CD4-positive, alpha-beta T cell treated with Interleukin-17A for 1 hour (primary cell): ENCODE measurements around the gene FBLIM1.

Experiments used
- DNase-seq: peaks from one replicate; pipeline ENCODE4 v3.0.0-alpha.2; 2020

Gene FBLIM1

DNA sequence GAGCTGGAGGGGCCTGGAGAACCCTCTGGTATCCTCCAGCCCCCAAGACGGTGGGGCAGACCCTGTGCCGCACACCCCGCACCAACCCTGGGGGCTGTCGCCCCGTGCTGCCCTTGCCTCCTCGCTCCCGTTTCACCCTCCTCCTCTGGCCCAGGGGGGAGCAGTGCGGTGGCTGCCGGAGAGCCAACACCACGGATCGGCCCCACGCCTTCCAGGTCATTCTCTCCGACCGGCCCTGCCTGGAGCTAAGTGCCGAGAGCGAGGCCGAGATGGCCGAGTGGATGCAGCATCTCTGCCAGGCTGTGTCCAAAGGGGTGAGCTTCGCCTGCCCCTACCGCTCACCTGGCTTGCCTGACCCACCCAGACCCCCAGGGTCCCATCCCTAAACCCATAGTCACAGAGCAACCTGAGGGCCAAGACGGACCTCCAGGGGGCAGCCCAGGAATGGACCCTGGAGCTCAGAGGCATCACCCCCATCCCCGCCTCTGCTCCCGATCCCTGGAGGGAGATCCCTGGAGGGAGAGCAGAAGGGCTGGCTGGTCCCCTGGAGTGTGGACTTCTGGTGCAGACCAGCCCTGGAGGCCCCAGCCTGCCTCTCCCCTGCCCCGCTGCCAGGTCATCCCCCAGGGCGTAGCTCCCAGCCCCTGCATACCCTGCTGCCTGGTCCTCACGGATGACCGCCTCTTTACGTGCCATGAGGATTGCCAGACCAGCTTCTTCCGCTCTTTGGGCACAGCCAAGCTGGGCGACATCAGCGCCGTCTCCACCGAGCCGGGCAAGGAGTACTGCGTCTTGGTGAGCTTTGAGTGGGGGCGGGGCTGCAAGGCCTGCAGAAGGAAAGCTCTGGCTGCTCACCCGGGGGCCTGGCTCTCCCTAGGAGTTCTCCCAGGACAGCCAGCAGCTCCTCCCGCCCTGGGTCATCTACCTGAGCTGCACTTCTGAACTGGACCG is 26.6 kb upstream of the FBLIM1 start:
- DNase-seq: no peak

DNA sequence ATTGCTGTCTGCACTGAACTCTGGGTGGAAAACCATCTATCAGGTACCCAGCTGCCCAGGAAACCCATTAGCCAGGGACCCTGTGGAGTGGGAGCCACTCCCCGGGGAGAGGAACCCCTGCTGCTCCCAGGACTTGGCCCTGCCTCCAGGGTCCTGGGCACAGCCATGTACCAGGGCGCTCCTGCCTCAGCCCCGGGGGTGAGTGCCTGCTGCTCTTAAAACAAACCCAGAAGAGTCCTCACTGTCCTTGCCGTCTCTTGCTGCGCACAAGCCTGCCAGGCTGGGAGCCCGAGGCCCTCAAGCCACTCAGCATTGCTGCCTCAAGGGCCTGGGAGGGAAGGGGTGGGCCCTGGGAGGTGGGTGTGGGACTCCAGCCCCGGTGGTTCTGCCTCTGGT is 25.9 kb upstream of the FBLIM1 start:
- no peak for DNase-seq

DNA sequence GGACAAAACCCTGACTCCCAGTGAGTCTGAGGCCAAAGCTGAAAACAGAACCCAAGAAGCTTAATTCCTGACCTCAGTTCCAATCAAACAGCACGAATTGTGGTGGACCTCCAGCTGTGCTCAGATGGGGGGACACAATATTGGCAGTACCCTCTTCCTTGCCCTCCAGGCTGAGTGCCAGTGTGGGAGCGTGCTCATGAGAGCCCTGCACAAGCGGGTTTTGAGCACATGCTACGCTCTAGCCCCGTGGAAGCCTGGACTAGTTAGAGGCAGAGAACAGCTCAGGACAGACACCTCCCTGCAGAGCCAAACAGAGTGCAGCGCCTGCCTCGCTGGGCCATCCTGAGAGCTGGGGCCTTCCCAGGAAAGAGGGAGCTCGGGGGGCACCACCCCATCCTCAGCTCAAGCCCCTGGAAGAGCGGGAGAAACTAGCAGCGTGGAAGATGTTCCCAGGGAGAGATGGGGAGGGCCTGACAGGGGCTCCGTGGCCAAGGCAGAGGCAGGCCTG is 25.3 kb upstream of the FBLIM1 start:
- DNase-seq: no peak

DNA sequence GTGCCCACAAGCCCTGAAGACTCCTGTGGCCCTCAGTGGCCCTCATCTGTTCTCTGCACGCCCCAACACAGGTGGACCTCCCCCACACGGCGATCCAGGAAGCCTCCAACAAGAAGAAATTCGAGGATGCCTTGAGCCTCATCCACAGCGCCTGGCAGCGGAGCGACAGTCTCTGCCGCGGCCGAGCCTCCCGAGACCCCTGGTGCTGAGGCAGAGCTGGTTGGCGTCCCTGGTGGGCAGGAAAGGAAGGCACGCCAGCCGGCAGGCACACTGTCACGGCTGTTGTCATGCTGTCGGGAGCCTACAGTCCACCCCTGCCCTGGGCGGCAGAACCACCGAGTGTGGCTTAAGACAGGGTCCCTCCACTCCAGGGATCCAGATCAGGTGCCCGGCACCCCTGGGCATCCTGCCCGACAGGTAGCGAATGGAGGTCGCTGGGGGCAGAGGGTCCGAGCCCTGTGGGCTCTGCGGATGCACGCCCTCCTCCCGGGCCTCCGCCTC is 24.8 kb upstream of the FBLIM1 start:
- DNase-seq: no peak

DNA sequence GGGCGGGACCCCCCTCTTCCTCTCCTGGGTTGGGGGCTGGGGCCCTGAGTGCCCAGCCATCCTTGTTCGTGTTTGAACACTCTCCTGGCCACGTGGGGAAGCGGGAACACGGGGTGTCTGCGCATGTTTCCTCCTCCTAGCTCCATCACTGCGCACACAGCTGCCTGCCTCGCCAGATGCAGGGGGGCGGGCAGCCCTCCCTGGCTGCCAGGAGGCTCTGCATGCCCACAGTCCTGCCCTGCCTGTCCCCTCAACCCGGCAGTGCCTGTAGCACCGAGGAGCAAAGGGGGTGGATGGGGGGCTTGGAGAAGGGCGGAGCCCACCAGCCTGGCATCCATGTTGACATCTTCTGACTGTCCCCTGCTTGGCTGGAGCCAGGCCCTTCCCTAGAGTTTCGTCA is 24.3 kb upstream of the FBLIM1 start:
- no peak for DNase-seq

DNA sequence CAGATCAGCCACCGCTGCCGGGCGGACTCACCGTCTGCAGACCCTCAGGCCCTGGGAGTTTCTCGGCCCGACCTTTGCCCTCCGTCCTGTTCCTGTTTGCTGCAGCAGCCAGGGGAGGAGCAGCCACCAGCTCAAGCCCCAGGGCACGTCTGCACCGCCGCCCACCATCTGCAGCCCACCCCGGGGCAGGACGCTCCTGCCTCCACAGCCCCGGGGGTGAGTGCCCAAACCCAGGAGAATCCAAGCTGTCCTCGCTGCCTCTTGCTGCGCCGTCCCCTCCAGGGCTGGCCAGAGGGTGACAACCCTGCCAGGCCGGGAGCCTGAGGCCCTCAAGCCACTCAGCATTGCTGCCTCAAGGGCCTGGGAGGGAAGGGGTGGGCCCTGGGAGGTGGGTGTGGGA is 23.7 kb upstream of the FBLIM1 start:
- DNase-seq: no peak

DNA sequence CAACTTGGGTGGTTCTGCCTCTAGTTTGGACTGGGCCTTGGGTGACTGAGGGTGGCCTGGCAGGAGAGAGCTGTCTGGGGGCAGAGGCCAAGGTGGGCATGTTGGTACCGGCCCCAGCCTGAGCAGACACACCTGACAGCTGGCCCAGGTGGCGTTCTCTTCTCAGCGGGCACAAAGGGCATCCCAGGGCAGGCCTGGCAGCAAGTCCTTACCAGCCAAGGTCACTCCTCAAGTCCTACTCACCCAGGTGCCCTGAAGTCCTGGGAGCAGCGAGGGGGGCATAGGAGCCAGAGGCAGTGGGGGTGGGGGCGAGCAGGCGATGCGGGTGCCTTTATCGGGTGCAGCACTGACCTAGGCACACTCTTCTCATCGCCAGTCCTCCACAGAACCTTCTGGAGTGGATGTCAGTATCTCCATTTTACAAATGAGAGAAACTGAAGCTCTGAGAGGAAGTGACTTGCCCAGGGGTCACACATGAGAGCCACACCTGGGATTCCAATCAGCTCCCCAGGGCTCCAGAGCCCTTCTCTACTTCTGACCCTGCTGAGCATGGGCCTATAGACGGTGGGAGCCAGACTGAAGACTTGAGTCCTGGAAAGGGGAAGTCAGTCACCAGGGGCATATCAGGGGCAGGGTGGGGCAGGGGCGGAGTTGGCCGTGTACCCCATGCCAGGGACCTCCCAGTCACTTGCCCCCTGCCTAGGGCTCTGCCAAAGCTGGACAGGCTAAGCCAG is 23.1 kb upstream of the FBLIM1 start:
- DNase-seq: no peak

DNA sequence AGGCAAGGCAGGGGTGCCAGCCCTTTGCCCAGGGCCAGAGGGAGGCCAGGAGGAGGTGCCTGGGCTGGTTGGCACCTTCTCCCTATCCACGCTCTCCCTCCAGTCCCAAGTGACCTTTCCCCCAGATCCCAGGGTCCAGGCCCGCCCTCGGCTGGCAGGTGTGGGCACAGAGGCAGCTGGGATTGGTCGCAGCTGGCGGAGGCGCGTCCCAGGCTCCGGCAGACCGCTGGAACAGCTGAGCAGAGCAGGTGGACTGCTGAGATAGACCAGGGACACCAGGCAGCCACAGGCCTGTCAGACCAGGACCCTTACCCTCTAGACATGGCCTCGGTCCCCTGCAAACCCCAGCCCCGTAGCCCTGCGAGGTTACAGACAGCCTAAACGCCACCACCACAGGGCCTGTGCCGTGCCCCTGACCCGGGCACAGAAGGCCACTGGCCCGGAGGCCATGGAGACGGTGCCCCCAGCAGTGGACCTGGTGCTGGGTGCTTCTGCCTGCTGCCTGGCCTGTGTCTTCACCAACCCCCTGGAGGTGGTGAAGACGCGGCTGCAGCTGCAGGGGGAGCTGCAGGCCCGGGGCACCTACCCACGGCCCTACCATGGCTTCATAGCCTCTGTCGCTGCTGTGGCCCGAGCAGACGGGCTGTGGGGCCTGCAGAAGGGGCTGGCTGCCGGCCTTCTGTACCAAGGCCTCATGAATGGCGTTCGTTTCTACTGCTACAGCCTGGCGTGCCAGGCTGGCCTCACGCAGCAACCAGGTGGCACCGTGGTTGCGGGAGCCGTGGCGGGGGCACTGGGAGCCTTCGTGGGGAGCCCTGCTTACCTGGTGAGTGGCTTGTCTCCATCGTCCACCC is 22.3 kb upstream of the FBLIM1 start, which contains the start of gene SLC25A34:
TSS of gene SLC25A34 (plus strand) at position 221 of the 854 bp plus-strand sequence. CDS start at position 449, 228 bp downstream.
- DNase-seq: no peak

DNA sequence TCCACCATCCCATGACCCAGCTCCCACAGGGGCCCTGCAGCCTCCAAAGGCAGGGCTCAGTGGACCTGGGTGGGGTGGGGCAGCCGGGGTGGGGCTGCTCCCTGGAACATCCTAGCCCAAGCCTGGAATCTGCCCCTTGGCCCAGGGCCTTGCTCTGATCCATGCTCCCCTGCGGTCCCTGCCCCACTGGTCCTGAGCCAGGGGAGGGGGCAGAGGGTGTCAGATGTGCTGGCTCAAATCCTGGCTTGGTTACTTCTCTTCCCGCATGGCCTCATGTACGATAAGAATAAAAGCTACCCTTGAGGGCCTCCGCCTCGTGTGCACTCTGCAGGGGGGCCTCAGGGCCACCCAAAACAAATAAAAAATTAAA is 21.7 kb upstream of the FBLIM1 start:
- DNase-seq: no peak

DNA sequence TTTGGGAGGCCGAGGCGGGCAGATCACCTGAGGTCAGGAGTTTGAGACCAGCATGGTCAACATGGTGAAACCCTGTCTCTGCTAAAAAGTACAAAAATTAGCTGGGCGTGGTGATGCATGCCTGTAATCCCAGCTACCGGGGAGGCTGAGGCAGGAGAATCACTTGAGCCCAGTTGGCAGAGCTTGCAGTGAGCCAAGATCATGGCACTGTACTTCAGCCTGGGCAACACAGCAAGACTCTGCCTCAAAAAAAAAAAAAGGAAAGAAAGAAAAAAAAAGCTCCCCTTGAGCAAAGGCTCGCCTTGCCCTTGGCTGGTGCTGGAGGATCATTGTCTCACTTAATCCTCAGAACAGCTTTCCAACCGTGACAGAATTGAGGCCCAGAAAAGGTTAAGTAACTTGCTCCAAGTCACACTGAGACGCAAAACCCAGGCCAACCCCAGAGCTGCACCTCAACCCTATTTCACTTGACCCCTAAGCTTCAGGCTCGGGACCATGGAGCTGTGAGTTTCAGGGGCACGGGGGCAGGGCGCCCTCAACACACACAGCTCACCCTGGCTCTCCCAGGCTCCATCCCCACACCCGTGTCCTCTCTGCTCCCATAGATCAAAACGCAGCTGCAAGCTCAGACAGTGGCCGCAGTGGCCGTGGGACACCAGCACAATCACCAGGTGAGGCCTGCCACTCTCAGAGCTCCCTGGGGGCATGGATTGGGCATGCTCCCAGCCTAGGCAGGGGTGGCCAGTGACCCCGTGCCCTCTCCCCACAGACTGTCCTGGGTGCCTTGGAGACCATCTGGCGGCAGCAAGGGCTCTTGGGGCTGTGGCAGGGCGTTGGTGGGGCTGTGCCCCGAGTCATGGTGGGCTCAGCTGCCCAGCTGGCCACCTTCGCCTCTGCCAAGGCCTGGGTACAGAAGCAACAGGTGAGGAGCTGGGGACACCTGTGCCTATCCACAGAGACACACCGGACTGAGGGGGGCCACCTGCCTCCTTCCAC is 21.0 kb upstream of the FBLIM1 start:
- no peak for DNase-seq

DNA sequence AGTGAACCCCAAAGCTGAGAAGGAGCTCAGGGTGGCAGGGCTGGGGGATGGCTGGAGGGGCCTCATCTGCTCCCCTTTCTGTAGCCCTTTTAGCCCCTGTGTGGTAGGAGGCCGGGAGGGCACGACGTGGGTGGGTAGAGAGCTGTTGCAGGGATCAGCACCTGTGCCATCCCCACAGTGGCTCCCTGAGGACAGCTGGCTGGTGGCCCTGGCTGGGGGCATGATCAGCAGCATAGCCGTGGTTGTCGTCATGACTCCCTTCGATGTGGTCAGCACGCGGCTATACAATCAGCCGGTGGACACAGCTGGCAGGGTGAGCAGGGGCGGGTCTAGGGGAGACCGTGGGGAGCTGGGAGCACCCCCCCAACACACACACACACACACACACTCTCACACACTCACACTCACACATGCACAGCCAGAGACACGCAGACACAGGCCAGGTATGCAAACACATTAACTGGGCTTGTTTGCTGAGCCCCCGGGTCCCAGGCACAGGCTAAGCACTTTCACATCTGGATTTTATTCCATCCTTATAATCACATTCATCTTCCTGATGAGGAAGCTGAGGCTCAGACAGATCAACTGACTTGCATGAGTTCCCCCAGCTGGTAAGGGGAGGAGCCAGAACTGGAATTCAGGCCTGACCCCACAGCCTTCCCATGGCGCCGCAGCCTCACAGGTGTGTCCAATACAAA is 20.0 kb upstream of the FBLIM1 start:
- DNase-seq: no peak

DNA sequence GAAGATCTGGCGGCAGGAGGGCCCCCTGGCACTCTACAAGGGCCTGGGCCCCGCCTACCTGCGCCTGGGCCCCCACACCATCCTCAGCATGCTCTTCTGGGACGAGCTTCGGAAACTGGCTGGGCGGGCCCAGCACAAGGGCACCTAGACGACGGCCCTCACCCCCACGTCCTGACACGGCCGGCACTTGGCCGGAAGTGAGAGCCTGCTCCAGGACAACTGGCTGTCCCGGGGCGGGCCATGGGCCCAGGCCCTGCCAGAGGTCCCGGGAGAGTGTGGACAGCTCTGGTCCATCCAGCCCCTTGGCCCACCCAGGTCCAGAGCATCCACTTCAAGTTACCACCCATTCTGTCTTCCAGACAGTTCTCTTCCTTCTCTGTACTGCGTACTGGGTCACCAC is 19.3 kb upstream of the FBLIM1 start:
- DNase-seq: no peak

DNA sequence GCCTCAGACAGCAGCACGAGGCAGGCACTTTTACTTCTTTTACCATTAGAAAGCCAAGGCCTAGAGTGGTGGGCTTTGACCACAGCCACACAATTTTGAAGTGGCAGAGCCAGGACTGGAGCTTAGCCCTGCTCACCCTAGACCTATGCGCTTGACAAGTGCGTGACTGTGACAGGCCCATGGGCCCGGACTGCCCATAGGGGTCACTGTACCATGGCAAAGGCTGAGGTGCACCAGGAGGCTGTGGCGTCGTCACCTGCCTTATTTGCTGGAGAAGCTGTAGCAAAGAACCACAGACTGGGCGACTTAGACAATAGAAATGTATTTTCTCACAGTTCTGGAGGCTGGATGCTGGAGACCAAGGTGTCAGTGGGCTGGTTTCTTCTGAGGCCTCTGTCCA is 18.9 kb upstream of the FBLIM1 start:
- DNase-seq: no peak

DNA sequence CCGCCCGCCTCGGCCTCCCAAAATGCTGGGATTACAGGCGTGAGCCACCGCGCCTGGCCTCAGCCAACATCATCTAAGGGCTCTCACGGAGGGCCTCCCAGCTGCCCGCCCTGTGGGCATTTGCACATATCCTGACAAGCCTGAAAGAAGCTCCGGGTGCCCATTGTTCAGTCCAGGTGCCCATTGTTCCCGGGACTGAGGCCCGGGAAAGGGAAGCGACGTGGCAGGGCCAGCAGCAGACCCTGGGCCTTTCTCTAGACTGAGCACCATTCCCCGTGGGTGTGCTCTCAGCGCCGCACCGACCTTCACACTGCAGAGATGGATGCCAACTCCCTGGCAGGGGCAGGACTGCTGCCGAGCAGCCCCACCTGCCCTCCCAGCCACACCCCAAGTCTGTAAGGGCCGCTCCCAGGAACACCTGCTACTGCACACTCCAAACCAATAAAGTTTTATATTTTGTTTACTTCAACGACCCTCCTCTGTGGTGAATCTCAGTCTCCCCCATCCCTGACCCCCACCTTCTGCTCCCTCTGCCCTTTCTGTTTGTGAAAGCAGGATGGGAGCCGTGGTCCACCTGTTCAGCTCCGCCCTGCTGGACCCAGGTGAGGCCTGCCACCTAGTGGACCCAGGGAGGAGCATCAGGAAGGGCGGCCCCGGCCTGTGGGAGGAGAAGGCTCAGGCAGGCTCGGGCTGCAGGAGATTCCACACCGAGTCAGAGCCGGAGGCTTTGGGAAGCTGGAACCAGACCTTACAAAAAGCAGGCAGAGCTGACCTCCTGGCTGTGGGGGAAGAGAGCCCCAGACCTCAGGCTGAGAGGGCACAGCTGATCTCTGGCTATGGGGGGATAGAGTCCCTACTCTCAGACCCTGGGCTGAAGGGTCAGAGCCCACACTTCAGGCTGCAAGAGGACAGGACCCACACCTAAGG is 17.4 kb upstream of the FBLIM1 start:
- DNase-seq: peak; percentile 63

DNA sequence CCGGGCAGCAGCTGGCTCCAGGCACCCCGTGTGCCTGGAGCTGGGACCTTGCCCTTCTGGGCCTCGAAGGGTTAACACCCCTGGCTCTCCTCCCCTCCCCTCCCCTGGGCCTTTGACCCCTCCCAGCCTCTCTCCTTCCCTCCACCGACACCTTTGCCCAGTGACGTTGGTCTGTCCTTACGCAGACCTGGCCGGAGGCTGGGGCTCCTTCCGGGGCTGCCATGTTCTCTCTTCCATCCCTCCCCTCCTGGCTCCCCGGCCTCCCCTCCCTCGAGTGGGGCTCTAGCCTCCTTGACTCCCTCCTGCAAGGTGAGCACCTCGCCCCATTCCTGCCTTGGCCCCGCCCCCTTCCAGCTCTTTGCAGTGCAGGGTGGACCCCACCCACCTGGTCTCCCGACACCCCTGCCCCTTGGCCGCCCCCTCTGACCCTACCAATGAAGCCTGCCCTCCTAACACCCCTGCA is 16.2 kb upstream of the FBLIM1 start, which contains the start of gene TMEM82:
TSS of gene TMEM82 (plus strand) at position 161 of the 463 bp plus-strand sequence. CDS start at position 222, 61 bp downstream.
- DNase-seq: no peak

DNA sequence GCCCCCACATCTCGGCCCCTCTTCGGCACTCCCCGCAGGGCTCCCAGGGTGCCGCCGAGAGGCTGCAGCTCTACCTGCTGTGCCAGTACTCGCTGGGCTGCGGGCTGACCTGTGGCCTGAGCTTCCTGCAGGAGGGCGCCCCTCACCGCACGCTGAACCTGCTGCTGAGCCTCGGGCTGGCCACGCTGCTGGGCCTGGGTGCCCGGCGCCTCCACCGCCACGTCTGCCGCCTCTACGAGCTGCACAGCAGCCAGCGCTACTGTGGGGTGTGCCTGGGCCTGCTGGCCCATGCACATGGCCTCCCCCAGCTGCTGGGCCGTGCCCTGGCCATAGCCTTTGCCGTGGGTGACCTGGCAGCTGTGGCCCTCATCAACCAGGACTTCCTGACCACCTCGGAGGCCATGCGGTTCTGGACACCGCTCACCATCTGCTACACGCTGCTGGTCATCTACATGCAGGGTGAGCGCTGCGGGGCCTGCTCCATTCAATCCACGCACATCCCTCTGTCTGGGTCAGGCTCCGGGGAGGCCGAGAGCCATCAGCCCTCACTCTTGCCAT is 14.4 kb upstream of the FBLIM1 start:
- no peak for DNase-seq

DNA sequence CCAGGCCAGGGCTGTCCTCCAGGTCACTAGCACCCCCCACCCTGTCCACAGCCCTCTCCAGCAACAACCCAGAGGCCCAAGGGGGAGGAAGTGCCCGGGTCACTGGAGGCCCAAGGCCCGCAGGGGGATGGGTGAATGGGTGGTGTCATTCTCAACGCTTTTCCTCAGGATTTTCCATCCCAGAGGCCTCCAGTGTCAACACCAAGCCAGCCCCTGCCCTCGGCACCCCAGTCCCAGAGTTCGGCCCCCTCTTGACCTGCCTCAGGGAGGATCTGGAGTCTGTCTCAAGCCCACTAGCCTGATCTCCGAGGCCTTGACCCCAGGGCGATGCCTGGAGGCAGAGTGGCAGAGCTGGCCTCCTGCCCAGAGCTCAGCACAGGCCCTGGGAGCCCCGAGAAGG is 11.2 kb upstream of the FBLIM1 start:
- no peak for DNase-seq

DNA sequence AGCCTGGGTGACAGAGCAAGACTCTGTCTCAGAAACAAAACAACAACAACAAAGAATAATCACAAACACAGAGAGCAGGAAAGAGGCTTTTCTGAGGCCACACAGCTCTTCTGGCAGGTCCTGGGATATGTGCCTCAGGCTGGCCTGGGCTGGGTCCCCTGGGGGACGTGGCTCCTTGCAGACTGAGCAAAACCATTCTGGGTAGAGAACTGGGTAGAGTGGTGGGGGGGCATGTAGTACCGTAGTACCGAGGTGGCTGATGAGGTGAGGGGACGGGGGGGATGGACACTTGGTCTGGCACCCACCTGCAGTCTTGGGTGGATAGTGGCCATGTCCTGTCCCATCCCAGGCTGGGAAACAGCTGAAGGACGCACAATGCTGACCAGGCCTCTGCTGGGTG is 10.3 kb upstream of the FBLIM1 start:
- DNase-seq: no peak
